GM19438 (cell line): ENCODE measurements around the gene ARID5A.

Source experiments
- ATAC-seq: cut with Tn5 transposase; IDR thresholded peaks from one replicate; pipeline ENCODE4 v1.9.1; 2021; ENCODE audit warnings: low read depth; ENCODE audit not compliant: unreplicated experiment

Gene ARID5A

DNA sequence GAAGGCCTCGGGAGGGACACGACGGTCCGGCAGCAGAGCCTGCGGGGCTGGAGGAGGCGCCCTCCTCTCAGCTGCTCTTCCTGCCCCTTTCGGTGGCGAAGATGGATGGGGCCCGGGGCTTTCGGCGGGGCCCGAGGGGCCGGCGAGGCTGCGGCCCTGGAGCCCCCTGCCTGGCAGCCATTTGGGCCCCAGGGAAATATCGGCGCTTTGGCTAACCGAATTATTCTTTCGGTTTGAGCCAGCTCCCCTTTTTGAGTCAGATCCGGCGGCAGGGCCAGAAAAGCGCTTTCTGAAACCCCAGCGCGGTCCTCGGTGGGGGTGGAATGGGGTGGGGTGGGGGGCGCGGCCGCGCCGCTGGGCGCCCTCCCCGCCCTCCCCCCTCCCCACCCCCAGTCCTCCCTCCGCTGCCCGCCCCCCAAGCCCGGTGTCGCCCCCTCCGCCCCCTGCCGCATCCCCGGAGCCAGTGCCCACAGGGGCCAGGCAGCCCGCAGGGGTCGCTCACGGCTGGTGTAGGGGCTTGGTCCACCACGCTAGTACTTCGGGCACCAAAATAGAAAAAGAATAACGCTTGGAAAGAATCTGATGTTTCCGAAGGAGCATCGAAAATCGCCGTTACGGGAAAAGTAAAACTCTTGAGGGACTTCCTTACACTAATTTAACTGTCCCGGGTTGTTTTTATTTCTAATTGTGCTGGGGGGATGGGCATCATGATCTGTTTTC, 9.1 kb upstream of the ARID5A start:
- no peak for ATAC-seq

DNA sequence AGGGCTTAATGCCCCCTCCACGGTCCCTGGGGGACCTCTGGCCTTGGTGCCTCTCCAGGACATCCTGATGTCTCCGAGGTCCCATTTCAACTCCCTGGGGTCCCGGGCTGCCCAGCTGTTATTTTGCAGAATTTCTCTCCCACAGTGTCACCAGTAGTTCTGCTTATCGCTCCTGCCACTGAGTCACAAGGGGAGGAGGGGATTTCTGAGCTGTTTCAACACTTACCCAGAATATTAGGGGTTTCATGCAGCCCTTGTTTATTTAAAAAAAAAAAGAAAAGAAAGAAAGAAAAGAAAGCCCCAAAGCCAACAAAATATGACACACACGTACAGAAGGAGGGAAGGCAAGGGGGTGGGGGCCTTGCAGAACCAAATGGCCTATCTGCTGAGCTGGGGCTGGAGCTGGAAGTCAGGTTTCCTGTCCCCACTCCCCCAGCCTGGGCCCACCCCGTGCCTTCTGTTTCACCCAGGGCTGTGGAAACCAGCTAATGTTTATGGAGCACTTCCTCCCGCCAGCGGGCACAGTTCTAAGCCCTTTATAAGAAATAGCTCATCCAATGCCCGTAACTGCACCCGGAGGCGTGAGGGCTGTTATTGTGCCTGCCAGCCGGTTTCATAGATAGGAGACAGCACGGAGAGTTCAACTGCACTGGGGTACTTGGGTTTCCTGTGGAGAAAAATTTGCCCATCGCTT, 8.4 kb upstream of the ARID5A start:
- no peak for ATAC-seq

DNA sequence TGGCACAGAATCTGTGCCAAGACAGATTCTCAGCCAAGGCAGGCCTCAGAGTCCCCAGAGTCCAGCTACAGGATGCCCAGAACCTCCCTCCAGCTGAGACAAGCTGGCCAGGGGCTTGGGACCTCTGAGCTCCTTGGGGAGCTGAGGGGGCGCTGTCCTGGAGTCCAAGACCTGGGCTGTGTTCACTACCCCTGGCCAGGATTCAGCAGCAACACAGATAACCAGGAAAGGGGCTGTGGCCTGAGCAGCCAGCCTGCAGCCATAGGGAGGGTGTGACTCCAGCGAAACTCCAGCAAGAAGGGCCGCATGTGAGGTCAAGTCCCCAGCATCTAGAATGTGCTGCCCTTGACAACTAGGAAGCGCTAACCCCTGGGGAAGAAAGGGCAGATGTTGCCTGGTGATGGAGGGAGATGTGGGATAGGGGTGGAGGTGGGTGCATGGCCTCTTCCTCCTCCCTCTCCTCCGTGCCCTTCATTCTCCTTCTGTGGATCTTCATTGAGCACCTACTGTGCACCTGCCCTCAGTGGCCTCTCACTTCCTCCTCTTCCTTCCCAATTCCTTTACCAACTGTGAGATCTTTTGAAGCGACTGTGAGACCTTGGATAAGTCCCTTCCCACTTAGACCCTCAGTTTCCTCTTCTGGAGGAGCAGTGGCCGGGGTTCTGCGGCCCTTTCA, 7.7 kb upstream of the ARID5A start:
- ATAC-seq, result no peak

DNA sequence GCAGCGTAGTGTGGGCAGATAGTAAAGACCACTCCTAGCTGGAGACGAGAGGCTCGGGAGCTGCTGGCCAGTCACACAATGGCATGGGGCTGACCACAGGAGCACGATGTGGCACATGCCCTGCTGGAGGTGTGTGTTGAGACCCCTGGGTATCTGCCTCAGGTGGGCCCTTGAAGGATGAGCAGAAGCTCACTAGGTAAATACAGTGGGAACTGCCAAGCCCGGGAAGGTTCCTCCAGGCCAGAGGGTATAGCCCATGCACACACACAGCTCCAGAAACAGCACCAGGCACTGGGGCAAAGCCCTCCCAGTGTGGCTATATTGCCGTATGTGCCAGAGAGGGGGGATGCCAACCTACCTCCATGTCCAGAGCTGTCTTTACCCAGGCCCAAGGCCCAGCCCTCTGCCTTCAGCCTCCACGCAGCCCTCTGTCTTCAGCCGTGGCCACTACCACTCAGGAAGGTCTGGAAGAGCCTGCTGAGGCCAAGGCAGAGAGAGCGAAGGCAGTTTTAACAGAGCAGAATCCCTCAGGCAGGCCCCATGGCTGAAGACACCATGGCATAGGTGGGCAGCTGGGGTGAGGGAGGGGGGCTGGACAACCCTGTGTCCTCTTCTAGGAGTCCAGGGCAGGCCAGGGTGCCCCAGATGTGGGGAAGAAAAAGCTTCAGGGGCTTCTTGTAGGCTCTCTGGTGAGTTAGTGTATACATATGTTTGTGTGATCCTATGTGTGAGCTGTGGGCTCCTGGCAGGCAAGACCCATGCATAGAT, 7.0 kb upstream of the ARID5A start:
- ATAC-seq, result no peak

DNA sequence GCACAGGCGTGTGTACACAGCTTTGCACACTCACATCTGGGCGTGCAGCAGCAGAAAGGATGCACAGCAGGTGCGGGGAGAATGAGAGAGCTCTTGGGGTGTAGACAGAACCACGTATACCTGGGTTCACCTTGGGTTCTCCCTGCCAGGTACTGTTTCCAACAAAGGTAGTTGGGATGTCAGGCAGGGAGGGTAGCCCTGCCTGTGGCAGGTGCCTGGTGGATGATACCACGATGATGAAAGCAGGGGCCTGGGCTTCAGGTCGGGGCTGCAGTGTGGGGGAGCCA, 6.5 kb upstream of the ARID5A start:
- no peak for ATAC-seq

DNA sequence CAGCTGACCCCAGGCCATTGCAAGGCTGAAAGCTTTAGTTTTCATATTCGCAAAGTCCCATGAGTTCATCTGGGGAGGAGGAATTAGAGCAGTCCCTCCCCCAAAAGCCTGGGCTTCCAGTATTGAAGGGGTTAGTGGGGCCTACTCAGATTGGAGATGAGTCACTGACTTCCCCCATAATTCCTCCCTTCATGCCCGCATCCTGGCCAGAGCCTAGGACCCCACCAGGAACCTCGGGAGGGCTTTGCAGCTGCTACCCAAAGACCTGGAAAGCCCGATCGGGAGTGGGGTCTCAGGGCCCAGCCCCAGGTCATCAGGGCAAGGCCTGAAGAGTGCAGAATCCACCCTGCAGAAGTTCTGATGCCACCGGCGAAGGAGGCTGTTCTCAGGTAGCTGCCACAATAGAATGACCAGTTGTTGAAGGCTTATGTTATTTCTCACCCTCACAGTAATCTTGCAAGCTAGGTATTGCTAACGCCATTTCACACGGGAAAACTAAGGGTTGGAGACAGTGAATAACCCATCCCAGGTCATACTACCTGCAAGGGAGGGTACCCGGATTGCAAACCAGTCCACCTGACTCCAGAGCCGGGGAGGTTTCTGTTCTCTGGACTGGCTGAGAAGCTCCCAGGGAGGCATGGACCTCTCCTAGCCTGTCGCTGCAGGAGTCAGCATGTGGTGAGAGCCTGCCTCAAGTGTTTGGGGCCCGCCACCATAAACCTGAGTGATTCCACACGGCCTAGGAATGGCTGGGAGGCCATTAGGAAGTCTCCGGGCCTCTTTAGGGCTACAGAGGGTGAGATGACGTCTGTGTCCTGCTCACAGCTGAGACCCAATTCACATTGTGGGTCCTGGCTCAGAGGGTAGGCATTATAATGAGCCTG, 5.8 kb upstream of the ARID5A start:
- no peak for ATAC-seq

DNA sequence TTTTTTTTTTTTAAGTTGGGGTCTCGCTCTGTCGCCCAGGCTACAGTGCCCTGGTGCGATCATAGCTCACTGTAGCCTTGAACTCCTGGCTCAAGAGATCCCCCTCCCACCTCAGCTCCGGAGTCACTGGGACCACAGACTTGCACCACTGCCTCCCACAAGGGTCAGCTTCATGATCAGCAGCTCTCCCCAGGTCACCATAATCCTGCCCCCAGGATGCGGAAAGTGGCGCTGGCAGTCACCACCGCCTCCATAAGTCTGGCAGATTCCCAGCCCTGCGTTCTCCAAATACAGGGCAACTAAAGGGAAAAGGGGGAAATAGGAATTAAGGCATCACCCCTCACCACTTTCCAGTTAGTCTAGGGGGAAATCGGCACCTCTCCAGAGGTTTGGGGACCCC, 5.2 kb upstream of the ARID5A start:
- ATAC-seq, result no peak

DNA sequence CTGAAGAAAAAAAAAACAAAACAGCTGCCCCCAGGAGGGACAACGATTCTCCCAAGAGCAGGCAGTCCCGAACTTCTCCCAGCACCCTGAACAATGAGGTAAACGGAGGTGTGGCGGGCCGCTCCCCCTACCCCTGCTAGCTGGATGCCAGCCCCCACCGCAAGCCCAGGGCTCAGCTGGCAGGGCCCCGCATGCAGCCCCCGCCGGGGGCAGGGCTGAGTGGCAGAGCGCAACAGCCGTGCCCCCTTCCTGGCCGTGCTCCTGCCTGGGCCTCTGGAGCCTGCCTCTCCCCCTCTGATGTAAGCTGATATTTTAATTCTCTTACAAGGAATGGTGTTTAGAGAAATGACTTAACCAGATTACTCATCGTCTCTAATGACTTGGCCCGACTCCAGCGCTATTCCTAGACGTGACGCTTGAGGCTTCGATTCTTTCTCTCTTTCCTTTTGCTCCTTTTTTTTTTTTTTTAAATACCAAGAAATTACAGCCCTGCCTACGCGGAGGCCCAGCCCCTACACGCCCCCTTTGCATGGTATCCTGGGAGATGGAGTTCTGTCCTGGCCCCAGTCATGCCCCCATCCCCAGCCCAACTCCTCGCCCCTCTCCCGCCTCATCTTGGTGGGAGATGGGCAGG, 4.6 kb upstream of the ARID5A start:
- ATAC-seq, result no peak

DNA sequence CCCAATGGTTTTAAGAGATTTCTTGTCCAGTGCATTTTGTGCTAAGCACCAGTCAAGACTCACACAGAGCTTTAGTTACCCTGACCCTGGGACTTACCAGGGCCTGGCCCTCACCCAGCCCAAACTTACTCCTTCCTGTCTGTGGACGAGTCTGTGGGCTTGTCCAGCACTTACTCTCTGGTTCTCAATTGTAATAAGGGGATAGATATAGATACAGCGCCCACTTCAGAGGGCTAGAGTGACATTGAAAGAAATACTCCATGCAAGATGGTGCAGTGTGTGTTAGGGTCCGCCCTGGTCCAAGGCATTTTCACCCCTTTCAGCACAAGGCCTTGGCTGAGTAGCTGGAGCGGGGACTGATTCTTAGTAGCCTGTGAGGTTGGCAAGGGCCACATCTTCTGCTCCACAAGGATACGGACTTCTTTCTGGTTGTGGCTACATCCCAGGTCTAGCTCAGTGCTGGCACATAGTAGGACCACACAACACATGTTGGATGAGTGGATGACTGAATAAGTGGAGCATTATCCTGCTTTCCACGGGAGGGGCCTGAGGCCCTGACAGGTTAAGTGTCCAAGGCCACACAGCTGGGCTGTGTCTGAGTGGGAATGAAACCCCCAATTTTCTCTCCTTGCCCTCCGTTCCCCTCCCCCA, 3.8 kb upstream of the ARID5A start:
- no peak for ATAC-seq

DNA sequence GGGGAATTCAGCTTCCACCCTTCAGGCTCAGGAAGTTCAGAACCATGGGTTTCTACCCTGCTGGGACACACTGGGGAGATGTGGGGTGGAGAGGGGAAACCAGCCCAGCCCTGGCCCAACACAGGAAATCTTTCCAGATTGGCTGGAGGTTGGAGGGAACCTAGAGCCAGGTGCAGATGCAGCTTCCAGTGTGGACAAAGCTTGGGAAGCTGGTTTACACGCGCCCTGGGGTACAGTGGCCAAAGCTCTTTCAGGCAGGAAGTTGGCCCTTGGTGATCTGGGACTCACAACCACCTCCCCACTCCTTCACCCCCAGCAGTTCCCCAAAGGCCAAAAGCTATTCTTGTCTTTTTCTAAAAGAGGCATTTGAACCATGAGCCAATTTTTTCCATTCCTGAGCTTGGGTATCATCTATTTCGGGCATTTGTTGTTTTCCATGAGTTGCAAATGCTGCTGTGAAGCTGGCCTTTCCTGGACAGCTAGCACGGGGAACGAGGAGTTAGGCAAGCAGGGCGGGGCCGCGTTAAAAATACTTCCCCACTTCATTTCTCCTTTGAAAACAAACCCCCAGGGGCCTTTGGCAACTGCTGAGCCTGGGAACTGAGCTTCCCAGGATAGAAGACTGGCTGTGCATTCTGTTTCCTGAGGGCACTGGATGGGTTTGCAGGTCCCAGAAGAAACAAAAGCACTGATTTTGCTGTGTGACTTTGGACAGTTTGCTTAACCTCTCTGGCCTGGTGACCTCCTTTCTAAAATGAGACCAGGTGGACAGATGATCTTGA, 3.1 kb upstream of the ARID5A start:
- ATAC-seq, result no peak

DNA sequence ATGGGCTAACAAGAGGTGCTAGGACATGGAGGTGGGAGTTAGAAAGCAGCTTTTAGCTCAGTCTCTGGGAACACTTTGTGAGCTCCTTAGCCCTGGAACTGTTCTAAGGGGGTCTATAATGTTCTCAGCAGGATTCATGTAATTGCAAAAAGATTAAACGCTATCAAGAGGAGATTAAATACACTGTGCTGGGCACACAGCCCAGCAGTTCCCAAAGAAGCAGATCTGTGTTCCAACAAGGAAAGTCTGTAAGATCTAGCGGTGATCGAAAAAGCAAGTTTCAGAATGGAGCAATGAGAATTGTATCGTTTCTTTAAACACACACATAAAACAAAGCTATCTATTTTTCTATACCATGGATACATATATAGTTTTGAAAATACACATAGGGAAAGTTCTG, 2.4 kb upstream of the ARID5A start:
- ATAC-seq, result no peak

DNA sequence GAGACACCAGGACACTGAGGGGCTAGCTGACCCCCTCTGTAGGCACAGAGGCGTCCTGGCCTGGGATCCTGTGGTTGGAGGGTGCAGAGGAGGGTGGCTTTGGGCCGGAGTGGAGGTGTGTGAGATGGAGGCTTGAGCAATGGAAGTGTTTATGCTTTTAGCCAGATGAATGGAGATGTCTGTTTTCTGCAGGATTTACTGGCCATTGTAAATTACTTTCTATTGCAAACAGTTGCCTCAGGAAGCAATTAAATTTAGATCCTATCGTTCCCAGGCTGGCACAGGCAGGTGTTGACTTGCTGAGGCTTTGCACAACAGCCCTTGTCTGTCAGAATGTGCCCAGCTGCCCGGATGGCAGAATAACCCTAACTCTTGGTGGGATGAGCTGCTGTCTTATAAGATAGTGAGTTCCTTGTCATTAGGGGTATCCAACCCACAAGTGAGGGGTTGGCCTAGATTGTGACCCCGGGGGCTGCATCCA, 1.8 kb upstream of the ARID5A start:
- no peak for ATAC-seq

DNA sequence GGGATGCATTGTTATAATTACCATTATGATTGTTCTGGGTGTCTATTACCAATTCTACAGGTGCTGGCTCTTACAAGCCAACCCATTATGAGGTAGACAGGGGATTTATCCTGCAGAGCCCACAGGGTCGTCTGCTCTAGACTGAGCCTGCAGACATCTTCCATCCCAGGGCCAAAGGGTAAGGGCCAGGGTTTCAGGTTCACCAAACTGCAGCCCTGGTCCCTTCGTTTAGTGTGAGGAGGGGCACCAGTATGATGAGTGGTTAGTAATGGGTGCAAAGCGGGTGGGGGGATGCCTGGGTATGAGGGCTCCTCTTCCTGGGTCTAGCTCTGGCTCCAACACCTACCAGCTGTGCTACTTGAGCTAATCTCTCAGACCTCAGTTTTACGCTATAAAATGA, 1.2 kb upstream of the ARID5A start:
- no peak for ATAC-seq

DNA sequence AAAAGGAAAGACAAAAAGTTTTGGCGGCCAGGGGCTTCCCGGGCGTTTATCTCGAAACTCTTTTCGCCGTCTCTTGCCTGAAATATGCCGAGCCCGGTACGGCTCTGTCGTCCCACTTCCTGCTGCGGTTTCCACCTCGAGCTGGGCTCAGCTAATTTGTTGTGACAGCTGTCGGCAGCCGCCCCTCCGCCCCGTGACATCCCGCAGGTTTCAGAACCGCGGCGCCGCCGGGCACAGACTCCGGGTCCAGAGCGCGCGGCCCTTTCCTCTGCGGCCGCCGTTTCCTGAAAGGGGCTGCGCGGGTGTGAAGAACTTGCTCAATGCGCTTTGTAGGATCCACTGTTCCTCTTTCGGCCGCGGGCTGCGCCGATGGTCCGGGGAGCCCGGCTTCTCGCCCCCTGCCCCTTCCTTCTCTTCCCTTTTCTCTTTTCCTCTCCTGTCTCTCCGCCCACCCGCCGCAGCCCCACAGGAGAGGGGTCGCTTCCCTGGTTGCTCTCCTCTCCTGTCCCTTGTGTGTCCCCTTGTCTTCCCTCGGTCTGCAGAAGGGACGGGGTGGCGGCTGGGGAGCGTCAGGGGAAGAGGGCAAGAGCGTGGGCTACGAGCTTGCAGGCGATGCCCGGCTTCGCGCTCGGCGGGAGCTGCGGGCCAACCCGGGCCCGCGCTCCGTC, 648 bp downstream of the ARID5A start:
- peak; percentile 55 for ATAC-seq

DNA sequence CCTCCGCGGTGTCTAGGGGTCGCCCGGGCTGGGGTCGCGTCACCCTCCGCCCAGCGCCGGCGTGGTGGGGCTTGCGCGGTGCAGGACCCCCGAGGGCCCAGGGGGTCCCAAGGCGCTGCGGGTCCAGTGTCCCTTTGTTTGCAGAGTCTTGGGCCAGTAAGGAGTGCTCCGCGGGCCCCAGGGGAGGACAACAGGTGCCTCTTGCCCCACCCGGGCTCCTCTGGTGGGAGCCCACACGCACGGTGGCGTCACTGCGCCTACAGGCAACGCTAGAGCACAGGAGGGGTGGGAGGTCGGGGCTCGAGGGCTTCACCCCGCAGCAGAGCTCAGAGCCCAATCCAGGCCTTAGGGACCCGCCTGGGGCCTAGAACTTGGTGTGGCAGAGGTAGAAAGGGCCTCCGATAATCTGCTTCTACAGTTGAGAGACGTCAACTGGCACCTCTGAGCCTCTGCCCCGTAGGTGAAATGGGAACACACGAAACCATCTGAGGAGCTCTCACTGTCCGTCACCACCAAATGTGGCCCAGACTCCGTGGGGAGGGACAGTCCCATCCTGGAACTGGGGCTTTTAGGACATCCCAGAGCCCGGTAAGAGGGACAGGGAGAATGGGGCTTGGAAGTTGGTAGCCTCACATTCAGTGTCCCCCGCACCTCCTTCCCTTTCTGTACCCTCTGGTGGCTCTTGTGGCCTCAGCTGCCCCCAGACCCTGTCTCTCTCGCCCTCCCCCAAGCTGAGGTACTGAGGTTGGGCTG, 1.4 kb downstream of the ARID5A start:
- ATAC-seq, result no peak

DNA sequence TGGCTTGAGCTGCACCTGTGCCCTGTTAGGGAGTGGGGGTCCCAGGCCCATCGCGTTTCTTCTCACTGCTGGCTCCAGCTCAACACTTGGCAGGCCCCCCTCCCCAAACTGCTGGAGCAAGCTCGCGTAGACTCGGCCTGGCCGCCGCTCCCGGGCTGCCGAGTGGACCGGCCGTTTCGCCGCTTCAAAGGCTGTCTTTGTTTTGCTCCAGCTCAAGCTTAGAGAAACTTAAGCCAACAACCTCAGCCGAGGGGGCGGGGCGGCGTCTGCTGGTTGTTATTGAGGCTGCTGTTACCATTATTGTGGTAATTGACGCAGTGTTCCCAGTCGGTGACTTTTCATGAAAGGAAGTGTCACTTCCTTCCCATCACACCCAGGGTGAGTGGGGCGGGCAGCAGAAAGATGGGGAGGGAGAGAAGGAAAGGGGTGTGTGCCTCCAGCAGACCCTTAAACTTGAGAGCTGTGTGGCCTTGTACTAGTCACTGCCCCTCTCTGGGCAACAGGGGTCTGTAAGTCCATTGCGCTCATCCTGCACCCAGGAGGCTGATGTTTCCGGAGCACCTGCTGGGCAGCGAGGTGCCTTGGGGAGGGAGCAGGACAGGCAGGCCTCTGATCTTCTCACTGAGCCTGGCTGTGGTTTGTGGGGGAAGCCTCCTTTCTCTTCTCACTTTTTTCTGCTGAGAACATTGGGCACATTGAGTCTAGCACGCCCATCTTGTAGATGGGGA, 2.1 kb downstream of the ARID5A start:
- ATAC-seq, result no peak
